LNCAP (cell line): Measurements from ENCODE around the gene ZRANB3.

Experiments used
- TF ChIP-seq, protein P1 (sequence below): fragments of 450-650 bp; IDR thresholded peaks from 2 replicates; pipeline ENCODE4 v1.5.1; 2017; ENCODE audit warnings: mild to moderate bottlenecking

Gene ZRANB3

DNA sequence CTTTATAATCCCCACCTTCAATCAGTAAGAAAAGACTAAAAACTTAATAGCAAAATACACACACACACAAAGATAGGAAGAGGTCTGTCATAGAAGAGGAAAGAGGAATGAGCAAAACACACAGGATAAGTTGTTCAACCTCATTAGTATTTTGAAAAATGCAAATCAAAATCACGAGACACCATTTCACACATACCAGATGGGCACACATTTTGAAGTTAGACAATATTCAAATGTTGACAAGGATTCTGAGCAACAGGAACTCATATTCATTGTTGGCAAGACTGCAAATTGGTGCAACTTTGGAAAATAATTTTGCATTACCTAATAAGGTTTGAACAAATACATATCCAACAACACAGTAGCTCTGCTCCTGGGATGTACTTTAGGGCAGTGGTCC lies 351.3 kb downstream of the ZRANB3 start:
- TF ChIP-seq, protein P1, sequence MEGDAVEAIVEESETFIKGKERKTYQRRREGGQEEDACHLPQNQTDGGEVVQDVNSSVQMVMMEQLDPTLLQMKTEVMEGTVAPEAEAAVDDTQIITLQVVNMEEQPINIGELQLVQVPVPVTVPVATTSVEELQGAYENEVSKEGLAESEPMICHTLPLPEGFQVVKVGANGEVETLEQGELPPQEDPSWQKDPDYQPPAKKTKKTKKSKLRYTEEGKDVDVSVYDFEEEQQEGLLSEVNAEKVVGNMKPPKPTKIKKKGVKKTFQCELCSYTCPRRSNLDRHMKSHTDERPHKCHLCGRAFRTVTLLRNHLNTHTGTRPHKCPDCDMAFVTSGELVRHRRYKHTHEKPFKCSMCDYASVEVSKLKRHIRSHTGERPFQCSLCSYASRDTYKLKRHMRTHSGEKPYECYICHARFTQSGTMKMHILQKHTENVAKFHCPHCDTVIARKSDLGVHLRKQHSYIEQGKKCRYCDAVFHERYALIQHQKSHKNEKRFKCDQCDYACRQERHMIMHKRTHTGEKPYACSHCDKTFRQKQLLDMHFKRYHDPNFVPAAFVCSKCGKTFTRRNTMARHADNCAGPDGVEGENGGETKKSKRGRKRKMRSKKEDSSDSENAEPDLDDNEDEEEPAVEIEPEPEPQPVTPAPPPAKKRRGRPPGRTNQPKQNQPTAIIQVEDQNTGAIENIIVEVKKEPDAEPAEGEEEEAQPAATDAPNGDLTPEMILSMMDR, result no peak

DNA sequence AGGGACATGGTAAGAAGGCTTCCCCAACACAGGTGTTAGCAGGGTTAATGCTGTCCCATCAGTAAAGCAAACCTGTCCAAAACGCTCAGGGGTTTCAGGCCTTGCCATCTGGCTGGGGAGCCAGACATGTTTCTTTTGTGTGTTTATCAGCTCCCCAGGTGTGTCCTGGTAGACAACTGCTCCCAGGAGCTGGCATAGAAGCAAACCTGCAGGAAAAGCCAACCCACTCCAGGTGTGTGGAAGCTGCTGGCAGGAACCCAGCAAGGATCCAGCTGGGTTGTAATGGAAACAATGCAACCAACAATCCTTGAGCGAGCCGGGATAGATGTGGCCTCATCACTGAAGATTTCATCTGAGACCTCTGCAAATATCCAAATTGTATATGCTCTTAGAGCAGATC lies 355.8 kb downstream of the ZRANB3 start:
- TF ChIP-seq, protein P1, result no peak

DNA sequence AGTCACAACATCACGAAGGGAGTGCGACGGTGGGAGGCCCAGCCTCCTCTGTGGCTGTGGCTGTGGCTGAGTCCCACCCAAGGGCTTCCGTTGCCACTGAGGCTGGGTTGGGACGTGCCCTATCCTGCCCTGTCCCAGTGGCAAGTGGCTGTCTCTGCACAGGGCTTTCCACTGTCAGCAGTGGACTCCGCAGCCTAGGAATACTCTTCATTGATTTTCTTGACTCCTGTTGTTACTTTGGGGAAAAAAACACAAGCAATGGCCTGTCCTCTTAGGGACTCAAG lies 356.3 kb downstream of the ZRANB3 start:
- TF ChIP-seq, protein P1, result no peak

DNA sequence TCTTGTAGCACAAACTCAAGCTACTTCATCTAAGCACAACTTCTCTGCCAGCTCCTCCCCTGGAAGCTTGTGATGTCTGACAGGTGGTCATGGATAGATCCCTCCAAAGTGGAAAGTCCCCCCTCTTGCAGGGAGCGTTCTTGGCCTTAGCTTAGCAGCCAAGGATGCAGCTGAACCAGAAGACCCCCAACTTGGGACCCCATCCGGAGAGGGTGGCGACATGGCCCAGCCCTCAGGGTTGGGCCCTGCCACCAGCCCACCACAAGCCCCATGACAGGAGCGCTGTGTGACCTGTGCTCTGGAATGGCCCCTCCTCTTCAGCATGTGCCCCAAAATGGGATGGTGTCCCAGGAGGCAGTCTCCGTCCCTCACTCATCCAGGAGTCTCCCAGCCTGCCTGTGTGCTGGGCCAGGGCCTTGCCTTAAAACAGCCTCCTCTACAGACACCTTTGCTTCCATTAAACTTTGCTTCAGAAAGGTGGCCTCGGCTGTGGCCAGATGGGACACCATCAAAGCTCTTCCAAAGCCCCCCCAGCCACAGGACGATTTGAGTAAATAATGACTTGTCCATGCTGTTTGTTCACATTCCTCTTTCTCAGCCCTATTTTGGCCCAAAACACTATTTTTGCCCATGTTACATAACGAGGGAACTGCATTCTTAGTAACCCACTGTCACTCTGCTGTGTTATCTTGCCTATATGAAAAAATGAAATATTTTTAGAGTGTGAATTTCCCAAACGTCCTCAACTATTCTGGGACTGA lies 356.8 kb downstream of the ZRANB3 start:
- TF ChIP-seq, protein P1, result no peak

DNA sequence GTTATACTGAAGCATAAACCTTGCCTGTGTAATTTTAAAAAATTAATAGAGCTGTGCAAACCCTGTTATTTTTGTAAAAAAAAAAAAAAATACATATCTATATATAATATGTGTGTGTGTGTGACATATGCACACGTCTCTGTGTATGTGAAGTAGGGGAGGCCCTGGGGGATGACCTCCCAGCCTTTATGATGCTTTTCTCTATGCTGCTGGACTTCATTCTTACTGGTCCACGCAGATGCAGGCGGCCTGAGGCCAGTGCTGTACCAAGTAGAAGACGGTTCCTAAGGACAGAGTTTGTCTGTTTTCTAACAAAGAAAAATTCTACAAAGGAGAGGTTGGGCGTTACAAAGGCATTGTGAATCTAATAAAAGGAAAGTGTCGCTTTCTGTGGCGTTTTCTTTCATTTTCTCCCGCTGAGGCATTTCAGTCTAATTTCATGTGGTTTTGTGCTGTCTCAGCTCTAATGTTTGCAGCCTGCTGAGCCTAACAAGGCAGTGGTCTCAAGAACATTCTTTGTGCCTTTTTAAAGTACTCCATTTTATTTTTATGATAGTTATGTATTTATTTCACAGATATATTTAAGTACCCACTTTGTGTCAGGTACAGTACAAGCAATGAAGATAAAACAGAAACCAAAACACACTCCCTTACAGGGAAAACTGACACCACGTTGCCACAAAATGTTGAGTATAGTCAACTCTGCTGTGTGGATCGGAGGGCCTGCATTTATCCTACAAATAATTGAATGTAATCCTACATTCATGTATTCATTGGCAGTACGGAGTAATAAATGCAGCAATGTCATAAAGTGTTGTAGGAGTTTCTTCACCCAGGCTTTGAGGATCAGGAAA lies 360.9 kb downstream of the ZRANB3 start:
- TF ChIP-seq, protein P1, result no peak

DNA sequence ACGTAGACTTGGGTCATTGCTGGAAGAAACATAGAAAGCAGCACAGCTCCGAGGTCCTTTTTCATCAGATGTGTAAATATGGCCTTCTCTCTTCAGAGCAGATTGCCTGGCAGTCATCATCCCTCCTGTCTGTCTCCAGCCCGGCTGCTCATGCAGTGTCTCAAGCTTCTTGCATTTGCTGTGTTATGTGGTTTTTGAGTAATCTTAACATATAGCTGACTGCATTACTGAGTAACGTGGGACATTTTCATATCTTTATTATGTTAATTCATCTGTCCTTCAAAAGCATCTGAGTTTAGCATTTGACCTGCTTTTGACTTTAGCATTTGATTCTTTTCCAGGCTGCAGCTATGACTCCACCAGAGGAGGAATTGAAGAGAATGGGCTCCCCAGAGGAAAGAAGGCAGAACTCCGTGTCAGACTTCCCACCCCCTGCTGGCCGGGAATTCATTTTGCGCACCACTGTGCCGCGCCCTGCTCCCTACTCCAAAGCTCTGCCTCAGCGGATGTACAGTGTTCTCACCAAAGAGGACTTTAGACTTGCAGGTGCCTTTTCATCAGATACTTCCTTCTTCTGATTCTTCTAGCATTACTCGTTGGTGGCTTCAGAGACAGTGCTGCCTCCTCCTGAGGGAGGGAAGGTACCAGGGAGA lies 362.7 kb downstream of the ZRANB3 start:
- TF ChIP-seq, protein P1, result no peak

DNA sequence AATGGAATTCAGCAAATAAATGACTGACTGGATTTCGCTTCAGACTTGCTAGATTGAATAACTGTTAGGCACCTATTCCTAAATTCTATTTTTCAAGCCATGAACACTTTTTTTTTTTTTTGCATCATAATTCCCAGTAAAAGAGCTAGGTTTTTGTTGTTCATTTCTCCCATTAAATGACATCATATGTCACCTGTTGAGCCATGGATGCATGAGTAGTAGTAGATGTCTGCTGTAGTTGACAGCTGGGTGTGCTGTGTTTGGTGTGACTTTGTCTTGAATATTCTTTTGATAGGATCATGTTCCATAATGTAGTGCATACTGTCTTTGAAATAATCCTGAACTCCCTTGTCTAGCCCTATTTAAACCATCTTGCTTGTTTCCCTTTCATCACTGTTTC lies 363.7 kb downstream of the ZRANB3 start:
- TF ChIP-seq, protein P1, result no peak
